Measurements from ENCODE around the gene RHBDL1. TPM values are rescaled to one million over a fixed set of nuclear protein-coding genes. Genes with fewer than 3 reads are reported as not detected.
"Not testable (repeated sequence)": the region's sequence is repeated elsewhere in the genome, so short reads cannot be mapped to it uniquely, and the experiment has no call there.

The RHBDL1 gene
- total RNA-seq, 2 experiments from 2014 or later, result 0.79 to 0.89 TPM

- peak; percentile 96 for TF ChIP-seq CTCF (IDR thresholded peaks at IDR 0.05)
- ChIA-PET CTCF (interaction anchor here (0.8 to 11.9 kb wide), 18 partner anchors 8 to 286 kb away, joined by 3 to 207 read pairs (median 4); partner anchors contain the start of genes ANTKMT, CCDC78, CHTF18 and CIAO3), POLR2A (interaction anchor here (0.9 to 1.7 kb wide), 4 partner anchors 10 to 77 kb away, joined by 3 to 7 read pairs (median 6); partner anchors contain the start of genes ANTKMT and CHTF18)
- Mint-ChIP-seq H3K27me3 (peaks cover 37% of the 10 kb centered on the region), H3K4me3 (no peak overlapping the region), H3K36me3 (ENCODE audit: low read depth) (no peaks in the 10 kb centered on the region), H3K27ac (no peak overlapping the region), H3K4me1 (ENCODE audit: low read depth) (peaks cover 9% of the 10 kb centered on the region), H3K9me3 (no peaks in the 10 kb centered on the region)
- intact Hi-C loops (cut with micrococcal nuclease), result loop anchor here (2.0 kb wide), 1 partner anchor 73 kb away; no protein-coding TSS in a partner anchor
- DNase-seq (peak; percentile 85), ATAC-seq (peak; percentile 57)
These were observed 36.3 kb downstream of the RHBDL1 start for GRCh38 chr16:711548-712320.

DNA sequence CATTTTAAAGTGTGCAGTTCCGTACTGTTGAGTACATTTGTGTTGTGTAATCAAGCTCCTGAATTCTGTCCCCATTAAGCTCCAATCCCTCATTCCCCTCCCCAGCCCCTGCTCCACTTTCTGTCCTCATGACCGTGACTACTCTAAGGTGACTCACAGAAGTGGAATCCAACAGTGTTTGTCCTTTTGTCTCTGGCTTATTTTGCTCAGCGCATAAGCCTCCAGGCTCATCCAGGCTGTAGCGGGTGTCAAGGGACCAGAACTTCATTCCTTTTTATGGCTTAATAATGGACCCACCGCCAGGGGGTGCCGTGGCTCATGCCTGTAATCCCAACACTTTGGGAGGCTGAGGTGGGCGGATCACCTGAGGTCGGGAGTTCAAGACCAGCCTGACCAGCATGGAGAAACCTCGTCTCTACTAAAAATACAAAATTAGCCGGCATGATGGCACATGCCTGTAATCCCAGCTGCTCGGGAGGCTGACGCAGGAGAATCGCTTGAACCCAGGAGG, 37.3 kb downstream of the RHBDL1 start:
- not testable (repeated sequence) for H3K4me1 Mint-ChIP-seq (ENCODE audit: low read depth); ATAC-seq; H3K4me3 Mint-ChIP-seq; H3K27ac Mint-ChIP-seq; H3K36me3 Mint-ChIP-seq (ENCODE audit: low read depth); H3K9me3 Mint-ChIP-seq
- POLR2A ChIA-PET, result interaction anchor here (0.9 to 1.7 kb wide), 4 partner anchors 9 to 76 kb away, joined by 3 to 7 read pairs (median 4); partner anchors contain the start of genes ANTKMT and CHTF18
- TF ChIP-seq CTCF (IDR thresholded peaks at IDR 0.05), result peak; percentile 63
- intact Hi-C loops (cut with micrococcal nuclease), result loop anchor here (2.0 kb wide), 1 partner anchor 72 kb away; no protein-coding TSS in a partner anchor
- peak; percentile 87 for DNase-seq
- CTCF ChIA-PET, result interaction anchor here (0.8 to 11.9 kb wide), 18 partner anchors 9 to 284 kb away, joined by 3 to 207 read pairs (median 4); partner anchors contain the start of genes ANTKMT, CCDC78, CHTF18 and CIAO3
- H3K27me3 Mint-ChIP-seq, result peaks cover 29% of the 10 kb centered on the region

DNA sequence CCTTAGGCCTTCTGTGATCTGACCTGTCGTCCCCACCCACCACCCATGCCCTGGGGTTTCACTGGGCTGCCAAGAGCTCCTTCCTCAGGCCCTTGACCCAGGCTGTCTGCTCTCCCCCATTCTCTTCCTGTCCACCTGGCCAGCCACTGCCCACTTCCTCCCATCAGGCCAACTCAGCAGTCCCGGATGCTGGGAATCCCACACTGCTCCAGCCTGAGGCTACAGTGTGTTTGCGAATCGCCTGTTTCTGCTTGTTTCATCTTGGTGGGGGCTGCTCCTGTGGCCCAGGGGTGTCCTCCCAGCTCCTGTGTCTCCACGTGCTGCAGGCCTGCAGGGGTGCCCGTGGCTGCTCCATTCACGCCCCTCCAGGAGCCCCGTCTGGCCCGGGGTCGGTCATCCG, 38.6 kb downstream of the RHBDL1 start:
- Mint-ChIP-seq H3K4me3 (no peak overlapping the region), H3K27ac (no peak overlapping the region), H3K27me3 (peaks cover 17% of the 10 kb centered on the region), H3K9me3 (no peaks in the 10 kb centered on the region), H3K4me1 (ENCODE audit: low read depth) (peaks cover 16% of the 10 kb centered on the region), H3K36me3 (ENCODE audit: low read depth) (no peaks in the 10 kb centered on the region)
- intact Hi-C loops (cut with micrococcal nuclease), result no loop called here
- POLR2A ChIA-PET, result interaction anchor here (1.5 to 3.9 kb wide), 2 partner anchors 12 to 19 kb away, joined by 3 to 37 read pairs; partner anchors contain the start of genes CCDC78 and HAGHL
- CTCF ChIA-PET, result interaction anchor here (2.9 to 11.9 kb wide), 3 partner anchors 11 to 72 kb away, joined by 13 to 207 read pairs (median 149); partner anchors contain the start of genes ANTKMT, CCDC78, CHTF18 and HAGHL
- ATAC-seq, result no peak
- TF ChIP-seq CTCF (IDR thresholded peaks at IDR 0.05), result no peak
- DNase-seq, result no peak

DNA sequence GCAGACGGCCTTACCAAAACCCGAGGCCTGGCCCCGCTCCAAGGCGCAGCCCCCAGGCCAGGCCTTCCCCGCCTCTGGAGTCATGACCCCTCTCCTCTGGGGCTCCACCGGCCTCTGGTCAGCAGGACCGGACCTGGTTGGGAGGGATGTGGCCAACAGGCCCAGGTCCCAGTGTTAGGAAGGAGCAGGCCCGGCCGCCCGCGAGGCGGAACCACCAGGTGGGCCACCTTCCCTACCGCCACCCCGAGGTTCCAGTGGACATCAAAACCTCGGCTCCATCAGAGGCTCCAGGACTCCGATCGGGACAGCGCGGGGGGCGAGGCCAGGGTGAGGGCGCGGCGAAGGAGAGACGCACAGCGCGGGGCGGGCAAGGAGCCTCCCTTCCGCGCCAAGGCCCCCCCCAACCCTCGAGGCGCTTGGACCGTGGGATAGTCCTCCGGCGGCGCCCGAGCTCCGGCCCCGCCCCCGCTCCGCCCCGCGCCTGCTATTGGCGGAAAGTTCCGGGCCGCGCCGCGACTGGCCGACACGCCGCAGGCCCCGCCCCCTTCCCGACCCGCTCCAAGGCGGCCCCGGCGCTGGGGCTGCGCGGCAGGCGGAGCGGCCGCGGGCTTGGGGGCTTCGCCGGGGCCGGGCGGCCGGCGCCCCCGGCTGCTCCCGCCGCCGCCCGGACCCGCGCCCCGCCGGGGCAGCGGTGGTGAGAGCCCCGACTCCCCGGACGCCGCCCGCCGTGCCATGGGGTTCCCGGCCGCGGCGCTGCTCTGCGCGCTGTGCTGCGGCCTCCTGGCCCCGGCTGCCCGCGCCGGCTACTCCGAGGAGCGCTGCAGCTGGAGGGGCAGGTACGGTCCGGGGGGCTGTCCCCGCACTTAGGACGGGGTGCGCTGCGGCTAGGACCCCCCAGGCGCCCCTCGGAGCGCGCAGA, 39.3 kb downstream of the RHBDL1 start, which contains the start of gene METRN:
TSS of gene METRN (plus strand) at position 561 of the 919 bp plus-strand sequence. CDS start at position 733, 172 bp downstream.
- ChIA-PET POLR2A (interaction anchor here (1.1 to 3.9 kb wide), 5 partner anchors 11 to 71 kb away, joined by 3 to 37 read pairs (median 4); partner anchors contain the start of genes CCDC78 and HAGHL), CTCF (interaction anchor here (0.9 to 11.9 kb wide), 7 partner anchors 11 to 71 kb away, joined by 3 to 207 read pairs (median 3); partner anchors contain the start of genes ANTKMT, CCDC78, CHTF18 and CIAO3)
- ATAC-seq, result peak; percentile 87
- TF ChIP-seq CTCF (IDR thresholded peaks at IDR 0.05), result no peak
- peaks cover 12% of the 10 kb centered on the region for H3K27me3 Mint-ChIP-seq
- intact Hi-C loops (cut with micrococcal nuclease), result no loop called here
- H3K9me3 Mint-ChIP-seq, result no peaks in the 10 kb centered on the region
- DNase-seq, result peak; percentile 94
- H3K27ac Mint-ChIP-seq, result no peak within 1 kb of the TSS
- peak within 1 kb of the TSS; percentile 80 for H3K4me3 Mint-ChIP-seq
- peaks cover 21% of the 10 kb centered on the region for H3K4me1 Mint-ChIP-seq (ENCODE audit: low read depth)
- H3K36me3 Mint-ChIP-seq (ENCODE audit: low read depth), result no peaks in the 10 kb centered on the region

All from activated CD8-positive, alpha-beta T cell treated with anti-CD3 and anti-CD28 coated beads for 36 hours (primary cell).